NCI-H524 (cell line): ENCODE measurements around the gene EVL.

Experiments
- DNase-seq, 2 experiments: peaks; one replicate each; lab custom pipeline; 2025; lab: John Stamatoyannopoulos, UW

The EVL gene

GRCh38 chr14:100065942-100066574 is 836 bp downstream of the EVL start:
- DNase-seq = no peak

- no peak for DNase-seq
Measured at GRCh38 chr14:100066962-100067361, 1.7 kb downstream of the EVL start.

- no peak for DNase-seq
Measured at GRCh38 chr14:100067481-100067880, 2.3 kb downstream of the EVL start.

- DNase-seq = no peak
Measured at GRCh38 chr14:100067971-100068959, 3.0 kb downstream of the EVL start.

- DNase-seq = no peak
Measured at GRCh38 chr14:100069161-100069800, 4.1 kb downstream of the EVL start.

- DNase-seq = no peak
Measured at GRCh38 chr14:100070310-100070709, 5.1 kb downstream of the EVL start.

GRCh38 chr14:100071545-100071944 is 6.3 kb downstream of the EVL start:
- no peak for DNase-seq

- DNase-seq = no peak
Measured at GRCh38 chr14:100072783-100073346, 7.6 kb downstream of the EVL start.

- no peak for DNase-seq
Measured at GRCh38 chr14:100073576-100074430, 8.6 kb downstream of the EVL start.

GRCh38 chr14:100074431-100075100 is 9.3 kb downstream of the EVL start:
- DNase-seq = no peak

GRCh38 chr14:100075681-100076080 is 10.5 kb downstream of the EVL start:
- no peak for DNase-seq

- no peak for DNase-seq
Measured at GRCh38 chr14:100076133-100076532, 10.9 kb downstream of the EVL start.

GRCh38 chr14:100076606-100077005 is 11.4 kb downstream of the EVL start:
- DNase-seq = no peak

GRCh38 chr14:100077441-100077840 is 12.2 kb downstream of the EVL start:
- DNase-seq = no peak

- peak in 1 of 2 experiments; percentile 34 for DNase-seq
Measured at GRCh38 chr14:100078216-100078803, 13.1 kb downstream of the EVL start.

- DNase-seq = no peak
Measured at GRCh38 chr14:100078997-100079725, 13.9 kb downstream of the EVL start.

- DNase-seq = no peak
Measured at GRCh38 chr14:100079726-100080005, 14.4 kb downstream of the EVL start.

- no peak for DNase-seq
Measured at GRCh38 chr14:100080206-100080605, 15.0 kb downstream of the EVL start.

- DNase-seq = no peak
Measured at GRCh38 chr14:100081997-100082625, 16.9 kb downstream of the EVL start.

GRCh38 chr14:100082723-100083122 is 17.5 kb downstream of the EVL start:
- no peak for DNase-seq
